Esophagus squamous epithelium (tissue), 4 donors: ENCODE measurements around the gene SLC27A5.

Experiments
- POLR2A ChIP-seq, 4 donors: fragments of 450-650 bp; IDR thresholded peaks; one replicate each; pipeline ENCODE4 v1.6.1; 2017; ENCODE audit warnings: antibody characterized with exemption in 4 of 4, mild to moderate bottlenecking in 4 of 4, moderate library complexity in 3 of 4
- TF ChIP-seq, protein P1 (sequence below), 6 experiments: fragments of 450-650 bp in 4 of 6; fragments of 200-600 bp in 2 of 6; sonication (generic) in 2 of 6; IDR thresholded peaks; one replicate each; pipeline ENCODE4 v1.5.1; 2016 to 2019; ENCODE audit warnings: antibody characterized with exemption in 6 of 6, mild to moderate bottlenecking in 4 of 6, moderate library complexity in 4 of 6

DNA sequence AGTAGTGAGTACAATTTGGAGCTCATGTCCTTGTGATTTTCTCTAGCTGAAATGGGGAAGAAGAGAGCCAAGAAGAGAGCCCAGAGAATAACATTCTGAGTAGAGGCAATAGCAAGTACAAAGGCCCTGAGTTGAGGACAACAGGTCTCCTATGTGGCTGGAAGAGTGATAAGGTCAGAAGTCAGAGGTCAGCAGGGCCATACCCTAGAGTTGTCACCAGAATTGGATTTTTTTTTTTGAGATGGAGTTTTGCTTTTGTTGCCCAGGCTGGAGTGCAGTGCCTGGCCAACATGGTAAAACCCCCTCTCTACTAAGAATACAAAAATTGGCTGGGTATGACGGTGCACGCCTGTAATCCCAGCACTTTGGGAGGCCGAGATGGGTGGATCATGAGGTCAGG lies 24.1 kb upstream of the SLC27A5 start:
- TF ChIP-seq, protein P1, sequence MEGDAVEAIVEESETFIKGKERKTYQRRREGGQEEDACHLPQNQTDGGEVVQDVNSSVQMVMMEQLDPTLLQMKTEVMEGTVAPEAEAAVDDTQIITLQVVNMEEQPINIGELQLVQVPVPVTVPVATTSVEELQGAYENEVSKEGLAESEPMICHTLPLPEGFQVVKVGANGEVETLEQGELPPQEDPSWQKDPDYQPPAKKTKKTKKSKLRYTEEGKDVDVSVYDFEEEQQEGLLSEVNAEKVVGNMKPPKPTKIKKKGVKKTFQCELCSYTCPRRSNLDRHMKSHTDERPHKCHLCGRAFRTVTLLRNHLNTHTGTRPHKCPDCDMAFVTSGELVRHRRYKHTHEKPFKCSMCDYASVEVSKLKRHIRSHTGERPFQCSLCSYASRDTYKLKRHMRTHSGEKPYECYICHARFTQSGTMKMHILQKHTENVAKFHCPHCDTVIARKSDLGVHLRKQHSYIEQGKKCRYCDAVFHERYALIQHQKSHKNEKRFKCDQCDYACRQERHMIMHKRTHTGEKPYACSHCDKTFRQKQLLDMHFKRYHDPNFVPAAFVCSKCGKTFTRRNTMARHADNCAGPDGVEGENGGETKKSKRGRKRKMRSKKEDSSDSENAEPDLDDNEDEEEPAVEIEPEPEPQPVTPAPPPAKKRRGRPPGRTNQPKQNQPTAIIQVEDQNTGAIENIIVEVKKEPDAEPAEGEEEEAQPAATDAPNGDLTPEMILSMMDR (IDR thresholded peaks at IDR 0.05) = no peak
- TF ChIP-seq POLR2A (IDR thresholded peaks at IDR 0.05) = no peak
